Forelimb muscle (tissue), 1 donor: ENCODE results near the gene ATP5F1D. TPM values are rescaled to one million over a fixed set of nuclear protein-coding genes. Genes with fewer than 3 reads are reported as not detected.

Source experiments
- DNase-seq: peaks from one replicate; pipeline ENCODE4 v3.0.0-alpha.2; 2013; ENCODE audit warnings: low read depth
- polyA plus RNA-seq: library from polyadenylated mRNA; unstranded; fragments of 120-200 nt; gene quantifications from one replicate; pipeline ENCODE4 v1.2.1, GENCODE V29; 2013; ENCODE audit not compliant: insufficient read length

Gene ATP5F1D
- polyA plus RNA-seq, 1 donor, result 167 TPM

GRCh38 chr19:1270213-1270853, 28.8 kb downstream of the ATP5F1D start:
- no peak for DNase-seq

- no peak for DNase-seq
Observed at GRCh38 chr19:1270854-1271527, 29.4 kb downstream of the ATP5F1D start.

GRCh38 chr19:1271528-1272422, 30.2 kb downstream of the ATP5F1D start:
- no peak for DNase-seq

- DNase-seq, result no peak
Observed at GRCh38 chr19:1272423-1273262, 31.1 kb downstream of the ATP5F1D start.

GRCh38 chr19:1273263-1274041, 31.9 kb downstream of the ATP5F1D start:
- DNase-seq, result no peak

GRCh38 chr19:1274081-1274851, 32.7 kb downstream of the ATP5F1D start:
- no peak for DNase-seq

- DNase-seq, result no peak
Observed at GRCh38 chr19:1274852-1275259, 33.3 kb downstream of the ATP5F1D start.

- peak; percentile 83 for DNase-seq
Observed at GRCh38 chr19:1275260-1275975, 33.9 kb downstream of the ATP5F1D start, which contains the start of gene FAM174C. Gene FAM174C, plus strand, starts transcription at chr19:1275530. Its CDS starts 20 bp downstream, at chr19:1275550.

GRCh38 chr19:1275976-1276627, 34.6 kb downstream of the ATP5F1D start:
- no peak for DNase-seq

- DNase-seq, result no peak
Observed at GRCh38 chr19:1276628-1277022, 35.1 kb downstream of the ATP5F1D start.

GRCh38 chr19:1277061-1277460, 35.5 kb downstream of the ATP5F1D start:
- no peak for DNase-seq

- no peak for DNase-seq
Observed at GRCh38 chr19:1278074-1278473, 36.5 kb downstream of the ATP5F1D start.

GRCh38 chr19:1278713-1279660, 37.4 kb downstream of the ATP5F1D start:
- no peak for DNase-seq

GRCh38 chr19:1279782-1280341, 38.3 kb downstream of the ATP5F1D start:
- DNase-seq, result peak; percentile 74

- DNase-seq, result no peak
Observed at GRCh38 chr19:1280636-1281568, 39.4 kb downstream of the ATP5F1D start.
